Measurements from ENCODE around the gene TTC23.

The TTC23 gene

DNA sequence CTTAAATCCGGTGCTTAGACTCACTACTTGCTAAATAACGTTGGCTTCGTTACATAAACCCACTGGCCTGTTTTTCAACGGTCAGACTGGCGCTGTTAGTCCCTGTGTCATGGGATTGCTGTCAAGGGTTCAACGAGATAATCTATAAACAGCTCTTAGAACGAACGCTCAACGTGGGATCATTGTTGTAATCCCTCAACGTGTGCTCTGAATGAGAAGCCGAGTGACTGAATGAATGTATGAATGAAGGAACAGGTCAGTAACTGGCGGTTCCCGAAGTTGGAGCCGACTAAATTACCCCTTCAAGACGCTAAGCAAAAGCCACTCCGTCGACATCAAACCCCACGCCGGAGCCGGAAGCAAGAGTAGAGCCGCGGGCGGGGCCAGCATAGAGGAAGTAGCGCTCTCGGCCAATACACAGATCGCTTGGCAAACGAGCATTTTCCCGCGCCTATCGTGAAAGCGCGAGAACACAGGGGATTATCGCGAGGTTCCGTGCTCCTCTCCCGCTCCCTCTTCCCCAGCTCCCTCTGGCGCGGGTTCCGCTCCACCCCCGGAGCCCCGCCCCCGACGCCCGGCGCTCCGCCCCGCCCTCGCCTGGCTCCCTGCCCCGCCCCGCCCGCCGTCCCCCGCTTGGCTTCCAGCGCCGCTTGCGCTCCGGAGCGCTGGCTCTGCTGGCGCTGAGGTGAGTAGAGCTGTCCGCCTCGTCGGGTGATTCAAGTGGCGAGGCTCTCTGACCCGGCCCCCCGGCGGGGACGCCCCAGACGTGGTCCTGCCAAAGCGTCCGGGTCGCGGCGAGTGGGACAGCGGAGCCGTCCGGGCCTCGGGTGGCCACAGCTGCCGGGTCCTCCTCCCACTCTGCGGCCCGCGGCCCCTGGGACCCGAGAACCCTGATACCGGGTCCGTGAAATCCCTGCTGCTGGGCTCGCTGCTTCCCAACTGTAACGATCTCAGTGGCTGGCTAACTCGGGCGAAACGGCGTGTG lies 1.8 kb upstream of the TTC23 start, which contains the start of gene LRRC28:
Gene LRRC28, plus strand, starts transcription at position 625 of the 985 bp plus-strand sequence. CDS start 4,477 bp downstream, outside the sequence.
- TF ChIP-seq SIN3A (IDR thresholded peaks at IDR 0.05; ENCODE audit: borderline replicate concordance, insufficient read depth, low read length): peak; percentile 57; the same call in 1 of the 2 replicates
- peak; percentile 96 for TF ChIP-seq POLR2AphosphoS5 (IDR thresholded peaks at IDR 0.05; ENCODE audit: low read depth, low read length)
- TF ChIP-seq FOXP2 (optimal IDR thresholded peaks at IDR 0.05; ENCODE audit: borderline replicate concordance, extremely low read depth, extremely low read length, insufficient read depth): peak; percentile 23
- TF ChIP-seq, protein P1, sequence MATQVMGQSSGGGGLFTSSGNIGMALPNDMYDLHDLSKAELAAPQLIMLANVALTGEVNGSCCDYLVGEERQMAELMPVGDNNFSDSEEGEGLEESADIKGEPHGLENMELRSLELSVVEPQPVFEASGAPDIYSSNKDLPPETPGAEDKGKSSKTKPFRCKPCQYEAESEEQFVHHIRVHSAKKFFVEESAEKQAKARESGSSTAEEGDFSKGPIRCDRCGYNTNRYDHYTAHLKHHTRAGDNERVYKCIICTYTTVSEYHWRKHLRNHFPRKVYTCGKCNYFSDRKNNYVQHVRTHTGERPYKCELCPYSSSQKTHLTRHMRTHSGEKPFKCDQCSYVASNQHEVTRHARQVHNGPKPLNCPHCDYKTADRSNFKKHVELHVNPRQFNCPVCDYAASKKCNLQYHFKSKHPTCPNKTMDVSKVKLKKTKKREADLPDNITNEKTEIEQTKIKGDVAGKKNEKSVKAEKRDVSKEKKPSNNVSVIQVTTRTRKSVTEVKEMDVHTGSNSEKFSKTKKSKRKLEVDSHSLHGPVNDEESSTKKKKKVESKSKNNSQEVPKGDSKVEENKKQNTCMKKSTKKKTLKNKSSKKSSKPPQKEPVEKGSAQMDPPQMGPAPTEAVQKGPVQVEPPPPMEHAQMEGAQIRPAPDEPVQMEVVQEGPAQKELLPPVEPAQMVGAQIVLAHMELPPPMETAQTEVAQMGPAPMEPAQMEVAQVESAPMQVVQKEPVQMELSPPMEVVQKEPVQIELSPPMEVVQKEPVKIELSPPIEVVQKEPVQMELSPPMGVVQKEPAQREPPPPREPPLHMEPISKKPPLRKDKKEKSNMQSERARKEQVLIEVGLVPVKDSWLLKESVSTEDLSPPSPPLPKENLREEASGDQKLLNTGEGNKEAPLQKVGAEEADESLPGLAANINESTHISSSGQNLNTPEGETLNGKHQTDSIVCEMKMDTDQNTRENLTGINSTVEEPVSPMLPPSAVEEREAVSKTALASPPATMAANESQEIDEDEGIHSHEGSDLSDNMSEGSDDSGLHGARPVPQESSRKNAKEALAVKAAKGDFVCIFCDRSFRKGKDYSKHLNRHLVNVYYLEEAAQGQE (IDR thresholded peaks at IDR 0.05; ENCODE audit: insufficient read depth in 1 of 2, low read depth in 2 of 2, low read length in 2 of 2): peak in 1 of 2 experiments; percentile 18; a peak in 1 of 4 replicates
- peak; percentile 96; the same call in 1 of the 2 replicates for TF ChIP-seq TAF1 (IDR thresholded peaks at IDR 0.05; ENCODE audit: borderline replicate concordance, insufficient read depth, low read length)

DNA sequence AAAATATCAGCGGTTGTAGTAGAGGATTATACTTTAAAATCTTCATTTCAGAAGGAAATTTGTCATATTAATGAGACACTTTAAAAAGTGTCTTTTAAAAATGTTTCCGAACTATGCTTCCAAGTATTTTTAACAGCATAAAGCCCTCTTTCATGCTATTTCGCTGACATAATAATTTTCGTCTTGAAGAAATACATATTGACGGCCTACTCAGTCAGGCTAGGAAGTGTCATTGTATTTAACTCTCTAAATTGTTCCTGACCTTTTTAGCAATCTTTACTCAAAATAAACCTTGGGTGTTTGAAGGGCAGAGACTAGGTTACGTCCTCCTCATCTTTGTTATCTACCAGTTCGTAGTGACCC lies 1.1 kb upstream of the TTC23 start:
- TF ChIP-seq POLR2AphosphoS5 (IDR thresholded peaks at IDR 0.05; ENCODE audit: low read depth, low read length) (no peak), FOXP2 (optimal IDR thresholded peaks at IDR 0.05; ENCODE audit: borderline replicate concordance, extremely low read depth, extremely low read length, insufficient read depth) (no peak), TAF1 (IDR thresholded peaks at IDR 0.05; ENCODE audit: borderline replicate concordance, insufficient read depth, low read length) (no peak), SIN3A (IDR thresholded peaks at IDR 0.05; ENCODE audit: borderline replicate concordance, insufficient read depth, low read length) (no peak)
- TF ChIP-seq, protein P1 (IDR thresholded peaks at IDR 0.05; ENCODE audit: insufficient read depth in 1 of 2, low read depth in 2 of 2, low read length in 2 of 2): no peak

DNA sequence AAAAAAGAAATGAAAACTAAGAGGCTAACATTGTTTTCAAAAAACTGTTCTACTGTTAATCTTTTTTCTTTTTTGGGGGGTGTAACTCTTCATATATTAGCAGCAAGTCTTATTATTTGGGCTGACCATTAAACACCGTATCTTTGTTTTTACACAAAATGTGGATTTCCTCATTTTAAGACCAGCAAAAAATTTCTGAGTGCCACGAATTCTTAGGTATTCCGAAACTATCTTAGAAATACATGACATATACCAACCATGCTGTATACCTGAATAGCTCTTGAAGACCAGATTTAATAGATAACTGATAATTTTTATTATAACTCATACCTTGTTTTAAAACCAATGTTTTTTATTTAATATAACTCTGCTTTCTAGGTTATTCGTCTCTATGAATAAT lies 620 bp upstream of the TTC23 start:
- TF ChIP-seq FOXP2 (optimal IDR thresholded peaks at IDR 0.05; ENCODE audit: borderline replicate concordance, extremely low read depth, extremely low read length, insufficient read depth) (no peak), POLR2AphosphoS5 (IDR thresholded peaks at IDR 0.05; ENCODE audit: low read depth, low read length) (no peak), TAF1 (IDR thresholded peaks at IDR 0.05; ENCODE audit: borderline replicate concordance, insufficient read depth, low read length) (no peak), SIN3A (IDR thresholded peaks at IDR 0.05; ENCODE audit: borderline replicate concordance, insufficient read depth, low read length) (no peak)
- TF ChIP-seq, protein P1 (IDR thresholded peaks at IDR 0.05; ENCODE audit: insufficient read depth in 1 of 2, low read depth in 2 of 2, low read length in 2 of 2): no peak

DNA sequence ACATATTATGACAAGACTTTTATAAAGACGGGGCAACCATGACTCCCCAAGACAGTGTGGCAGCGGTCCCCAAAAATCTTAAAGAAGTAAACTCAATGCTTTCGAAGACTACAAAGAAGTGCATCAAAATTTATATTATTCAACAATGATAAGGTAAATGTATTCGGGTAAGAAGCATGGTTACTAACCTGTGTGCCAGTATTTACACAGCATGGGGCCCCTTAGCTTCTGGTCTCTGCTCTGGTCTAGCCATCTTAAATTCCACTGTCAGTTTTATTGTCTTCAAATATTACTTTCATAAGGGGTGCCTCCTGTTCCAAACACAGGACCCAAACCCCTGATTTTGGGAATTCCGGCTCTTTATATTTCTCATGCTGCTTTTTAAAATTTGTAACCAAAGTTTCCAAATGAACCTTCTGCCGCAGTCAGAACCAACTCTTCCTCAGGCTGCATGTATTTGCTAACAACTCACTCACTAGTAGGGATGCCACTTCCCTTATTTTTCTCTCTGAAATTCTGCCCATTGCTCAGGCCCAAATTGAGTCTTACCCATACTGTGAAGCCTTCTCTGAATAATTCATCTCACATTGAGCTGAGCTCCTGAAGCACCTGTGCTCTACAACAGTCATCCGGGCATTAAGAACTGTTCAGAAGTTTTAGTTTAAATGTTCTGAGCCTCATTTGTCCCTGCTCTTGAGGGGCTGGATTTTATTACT lies 1.2 kb downstream of the TTC23 start:
- TF ChIP-seq, protein P1 (IDR thresholded peaks at IDR 0.05; ENCODE audit: insufficient read depth in 1 of 2, low read depth in 2 of 2, low read length in 2 of 2): no peak
- TF ChIP-seq TAF1 (IDR thresholded peaks at IDR 0.05; ENCODE audit: borderline replicate concordance, insufficient read depth, low read length): no peak
- TF ChIP-seq SIN3A (IDR thresholded peaks at IDR 0.05; ENCODE audit: borderline replicate concordance, insufficient read depth, low read length): no peak
- no peak for TF ChIP-seq FOXP2 (optimal IDR thresholded peaks at IDR 0.05; ENCODE audit: borderline replicate concordance, extremely low read depth, extremely low read length, insufficient read depth)
- TF ChIP-seq POLR2AphosphoS5 (IDR thresholded peaks at IDR 0.05; ENCODE audit: low read depth, low read length): no peak

All from PFSK-1 (cell line).